ENCODE results near the gene ZDHHC14.

The ZDHHC14 gene

GRCh38 chr6:157531986-157532365 is 151.0 kb downstream of the ZDHHC14 start:
- no peak for FAIRE-seq

GRCh38 chr6:157533048-157533871 is 152.3 kb downstream of the ZDHHC14 start:
- no peak for DNase-seq (ENCODE audit: low spot score)
- FAIRE-seq = no peak

More at GRCh38 chr6:157531986-157532365, 151.0 kb downstream of the ZDHHC14 start:
- no peak for DNase-seq (ENCODE audit: low spot score)

- DNase-seq (ENCODE audit: low spot score) = no peak
- FAIRE-seq = no peak
Observed at GRCh38 chr6:157534134-157534871, 153.3 kb downstream of the ZDHHC14 start.

DNA sequence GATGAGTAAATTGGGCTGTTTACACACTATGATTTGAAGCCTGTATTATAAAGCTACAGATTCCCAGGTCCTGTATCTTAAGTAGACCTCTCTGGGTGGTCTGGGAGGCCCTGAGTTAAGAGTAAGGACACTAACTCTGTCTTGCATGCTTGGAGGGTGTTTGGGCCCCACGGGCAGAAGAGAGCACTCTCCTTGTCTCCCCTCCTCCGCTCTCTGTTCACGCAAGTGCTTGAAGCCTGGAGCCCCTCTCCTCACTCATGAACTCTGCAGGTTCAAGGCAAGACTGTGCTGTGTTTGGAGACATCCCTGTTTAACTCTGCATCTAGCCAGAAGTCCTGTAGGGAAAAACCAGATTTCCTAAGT is 154.0 kb downstream of the ZDHHC14 start:
- FAIRE-seq = no peak

DNA sequence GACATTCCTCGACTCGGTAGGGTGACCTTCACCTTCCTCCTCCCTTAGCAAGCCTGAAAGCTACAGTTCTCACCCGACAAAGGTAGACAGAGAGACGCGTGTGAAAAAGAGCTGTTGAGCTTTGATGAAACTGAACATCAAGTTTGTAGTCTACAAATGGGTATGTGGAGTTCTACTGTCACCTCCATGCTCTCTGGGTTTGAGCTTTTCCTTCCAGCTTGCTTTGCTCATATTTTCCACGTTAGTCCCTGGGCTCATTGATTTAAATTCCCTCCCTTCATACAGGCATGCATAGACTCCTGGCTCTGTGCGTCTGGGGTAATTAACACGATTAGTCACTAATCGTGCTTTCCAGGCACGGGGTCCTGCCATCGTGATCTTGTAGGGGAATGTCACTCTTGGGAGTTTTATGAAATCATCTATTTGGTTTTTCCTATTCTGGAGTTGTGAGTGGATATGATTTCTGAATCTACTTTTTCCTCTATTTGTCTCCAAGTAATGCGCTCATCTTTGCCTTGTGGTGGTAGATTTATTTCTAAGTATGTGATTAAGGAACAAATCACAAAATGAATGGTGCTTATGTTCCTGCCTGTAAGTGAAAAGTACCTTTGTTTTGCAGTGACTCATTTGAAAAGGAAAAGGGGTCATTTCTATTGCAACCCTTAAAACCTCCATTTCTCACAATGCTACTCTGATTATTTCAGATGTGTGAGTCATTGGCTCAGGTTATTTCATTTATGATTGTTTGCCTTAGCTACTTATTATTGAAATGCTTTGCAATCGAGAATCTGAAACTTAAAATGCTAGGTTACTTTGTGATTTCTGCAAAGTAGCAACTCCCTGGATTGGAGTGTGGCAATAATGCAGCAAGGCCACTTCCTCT is 154.6 kb downstream of the ZDHHC14 start:
- FAIRE-seq (peak; percentile 30), DNase-seq (ENCODE audit: low spot score) (peak; percentile 47)

More for the DNA sequence above, 154.0 kb downstream of the ZDHHC14 start:
- DNase-seq (ENCODE audit: low spot score) = no peak

DNA sequence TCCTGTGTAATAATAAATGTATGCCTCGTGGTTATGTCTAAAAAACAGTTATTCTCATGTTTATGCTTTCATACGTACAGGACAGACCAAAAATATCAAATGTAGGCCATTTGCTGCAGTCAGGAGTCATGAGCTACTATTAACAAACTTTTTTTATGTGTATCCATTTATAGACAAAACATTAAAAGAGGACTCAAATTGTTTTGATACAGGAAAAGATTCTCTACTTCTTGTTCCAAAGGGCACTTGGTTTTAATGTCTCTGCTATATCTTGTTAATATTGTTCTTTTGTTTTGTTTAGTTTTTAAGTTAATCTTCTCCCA is 155.2 kb downstream of the ZDHHC14 start:
- DNase-seq (ENCODE audit: low spot score) (no peak), FAIRE-seq (no peak)

GRCh38 chr6:157537556-157537955 is 156.6 kb downstream of the ZDHHC14 start:
- FAIRE-seq (no peak), DNase-seq (ENCODE audit: low spot score) (no peak)

DNA sequence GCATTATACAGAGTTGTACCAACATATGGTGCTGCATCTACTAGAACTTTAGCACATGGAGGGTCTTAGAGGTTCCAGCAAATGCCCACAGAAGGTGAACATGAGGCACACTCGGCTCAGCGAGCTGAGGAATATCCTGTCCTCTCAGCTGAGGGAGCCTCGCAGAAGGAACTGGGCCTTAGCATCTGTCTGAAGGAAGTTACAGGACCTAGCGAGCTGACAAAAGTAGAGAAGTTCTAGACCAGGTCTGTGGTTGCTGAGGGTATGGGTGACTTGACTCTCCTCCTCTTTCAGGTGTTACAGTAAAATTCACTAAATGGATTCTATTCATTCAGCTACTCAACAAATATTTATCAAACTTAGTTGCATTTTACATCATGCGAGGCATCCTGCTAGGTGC is 157.2 kb downstream of the ZDHHC14 start:
- DNase-seq (ENCODE audit: low spot score) (no peak), FAIRE-seq (no peak)

DNA sequence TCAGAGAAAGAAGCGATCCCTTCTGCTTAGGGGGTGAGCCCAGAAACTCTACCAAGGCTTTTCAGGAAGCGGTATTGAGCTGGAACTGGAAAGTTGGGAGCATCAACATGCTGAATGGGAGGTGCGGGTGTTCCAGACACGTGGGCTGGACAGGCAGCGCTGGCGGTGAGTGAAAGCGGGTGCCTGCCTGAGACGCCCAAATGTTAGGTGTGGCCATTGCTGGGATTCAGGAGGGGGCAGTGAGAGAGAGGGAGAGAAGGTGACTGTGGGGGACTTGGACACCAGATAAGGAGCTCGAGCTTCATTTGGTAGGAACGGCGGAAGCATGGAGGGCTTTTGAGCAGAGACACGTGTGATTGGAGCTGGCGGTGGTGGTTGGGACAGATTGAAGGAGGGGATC is 157.7 kb downstream of the ZDHHC14 start:
- no peak for DNase-seq (ENCODE audit: low spot score)
- FAIRE-seq = no peak

DNA sequence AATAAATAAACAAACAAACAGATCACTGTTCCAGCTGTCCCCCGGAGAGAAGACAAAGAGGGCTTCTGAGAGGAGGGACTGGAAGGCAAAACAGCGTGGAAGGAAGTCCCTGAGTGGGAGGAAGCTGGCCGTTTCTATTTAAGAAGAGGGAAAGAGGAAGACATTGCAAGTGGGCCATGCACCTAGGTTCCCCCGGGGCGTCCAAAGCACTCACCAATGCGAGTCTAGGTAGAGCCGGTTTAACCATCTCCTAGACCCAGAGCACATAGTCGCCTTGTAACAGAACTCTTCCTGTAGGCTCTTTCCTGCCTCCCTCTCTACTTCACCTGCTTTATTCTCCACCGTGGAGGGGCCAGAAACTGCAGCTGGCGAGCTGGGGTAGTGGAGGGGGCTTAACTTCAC is 158.4 kb downstream of the ZDHHC14 start:
- no peak for DNase-seq (ENCODE audit: low spot score)
- no peak for FAIRE-seq

GRCh38 chr6:157539900-157540752 is 159.1 kb downstream of the ZDHHC14 start:
- FAIRE-seq (no peak), DNase-seq (ENCODE audit: low spot score) (no peak)

DNA sequence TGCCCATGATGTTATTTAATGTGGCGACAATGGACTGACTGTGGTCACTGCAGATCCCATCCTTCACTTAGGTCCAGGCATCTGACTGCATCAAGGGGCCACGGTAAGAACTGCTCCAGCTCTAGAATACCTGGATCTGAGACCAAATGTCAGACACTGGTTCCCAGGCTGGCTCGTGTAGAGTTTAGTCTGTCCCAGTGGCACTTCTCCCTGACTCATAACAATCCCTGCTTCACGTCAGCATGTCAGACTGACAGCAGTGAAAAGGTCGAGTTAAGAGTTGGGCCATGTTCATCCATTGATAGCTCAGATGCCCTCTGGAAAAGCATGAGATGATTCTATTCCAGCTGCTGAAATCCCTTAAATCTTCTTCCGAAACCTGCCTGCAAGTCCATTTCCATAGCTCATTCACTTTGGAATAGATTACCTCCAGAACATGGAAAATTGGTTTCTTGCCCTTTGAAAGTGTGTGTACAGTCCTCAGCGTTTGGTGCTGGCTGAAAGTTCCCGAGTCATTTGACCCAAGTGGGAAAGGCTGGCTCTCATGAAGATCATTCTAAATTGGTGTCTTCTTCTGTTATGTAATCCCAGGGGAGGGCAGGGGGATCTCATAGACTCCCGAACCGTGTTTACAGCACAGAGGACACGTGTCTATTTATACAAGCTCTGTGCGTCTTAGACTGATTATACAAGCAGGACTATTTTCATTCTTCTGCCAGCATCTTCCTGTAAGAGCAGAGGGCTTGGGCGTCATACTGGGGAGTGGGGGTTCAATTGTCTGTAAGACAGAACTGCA is 160.8 kb downstream of the ZDHHC14 start:
- no peak for FAIRE-seq

DNA sequence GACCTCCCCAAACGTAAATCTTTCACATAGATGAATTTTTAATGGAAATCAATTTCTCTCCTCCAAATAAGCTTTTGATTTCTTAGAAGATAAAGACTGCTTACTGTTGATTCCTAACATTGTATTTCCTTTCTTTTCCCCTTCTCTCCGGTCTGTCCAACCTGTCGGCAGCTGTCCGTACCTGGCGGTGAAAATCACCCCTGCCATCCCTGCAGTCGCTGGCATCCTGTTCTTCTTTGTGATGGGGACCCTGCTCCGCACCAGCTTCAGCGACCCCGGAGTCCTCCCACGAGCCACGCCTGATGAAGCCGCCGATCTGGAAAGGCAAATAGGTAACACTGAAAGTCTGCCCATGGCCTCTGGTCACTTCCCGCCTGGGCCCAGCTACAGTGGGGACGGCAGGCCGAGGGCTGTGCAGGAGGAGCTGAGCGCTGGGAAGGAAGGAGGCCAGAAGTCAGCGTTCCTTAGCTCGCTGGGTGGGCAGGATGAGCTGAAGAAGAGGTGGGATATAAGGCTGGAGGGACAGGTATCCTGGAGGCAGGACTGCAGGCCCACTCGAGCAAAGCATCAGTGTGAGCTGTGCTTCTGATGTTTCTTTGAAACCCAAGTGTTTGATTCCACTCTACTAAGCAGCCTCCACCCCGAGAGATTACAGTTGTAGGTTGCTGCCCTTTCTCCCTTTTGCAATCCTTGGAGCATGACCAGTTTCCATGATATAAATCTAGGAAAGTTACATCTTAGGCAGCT is 161.6 kb downstream of the ZDHHC14 start:
- FAIRE-seq = no peak

More for the DNA sequence above, 160.8 kb downstream of the ZDHHC14 start:
- DNase-seq (ENCODE audit: low spot score) = no peak

GRCh38 chr6:157546321-157546720 is 165.3 kb downstream of the ZDHHC14 start:
- FAIRE-seq (no peak), DNase-seq (ENCODE audit: low spot score) (no peak)

More for the DNA sequence above, 161.6 kb downstream of the ZDHHC14 start:
- DNase-seq (ENCODE audit: low spot score) = no peak

- FAIRE-seq (no peak), DNase-seq (ENCODE audit: low spot score) (no peak)
Observed at GRCh38 chr6:157547112-157547511, 166.1 kb downstream of the ZDHHC14 start.

- FAIRE-seq (no peak), DNase-seq (ENCODE audit: low spot score) (no peak)
Observed at GRCh38 chr6:157548635-157549467, 167.9 kb downstream of the ZDHHC14 start.

- DNase-seq (ENCODE audit: low spot score) = no peak
- no peak for FAIRE-seq
Observed at GRCh38 chr6:157549468-157549745, 168.4 kb downstream of the ZDHHC14 start.

DNA sequence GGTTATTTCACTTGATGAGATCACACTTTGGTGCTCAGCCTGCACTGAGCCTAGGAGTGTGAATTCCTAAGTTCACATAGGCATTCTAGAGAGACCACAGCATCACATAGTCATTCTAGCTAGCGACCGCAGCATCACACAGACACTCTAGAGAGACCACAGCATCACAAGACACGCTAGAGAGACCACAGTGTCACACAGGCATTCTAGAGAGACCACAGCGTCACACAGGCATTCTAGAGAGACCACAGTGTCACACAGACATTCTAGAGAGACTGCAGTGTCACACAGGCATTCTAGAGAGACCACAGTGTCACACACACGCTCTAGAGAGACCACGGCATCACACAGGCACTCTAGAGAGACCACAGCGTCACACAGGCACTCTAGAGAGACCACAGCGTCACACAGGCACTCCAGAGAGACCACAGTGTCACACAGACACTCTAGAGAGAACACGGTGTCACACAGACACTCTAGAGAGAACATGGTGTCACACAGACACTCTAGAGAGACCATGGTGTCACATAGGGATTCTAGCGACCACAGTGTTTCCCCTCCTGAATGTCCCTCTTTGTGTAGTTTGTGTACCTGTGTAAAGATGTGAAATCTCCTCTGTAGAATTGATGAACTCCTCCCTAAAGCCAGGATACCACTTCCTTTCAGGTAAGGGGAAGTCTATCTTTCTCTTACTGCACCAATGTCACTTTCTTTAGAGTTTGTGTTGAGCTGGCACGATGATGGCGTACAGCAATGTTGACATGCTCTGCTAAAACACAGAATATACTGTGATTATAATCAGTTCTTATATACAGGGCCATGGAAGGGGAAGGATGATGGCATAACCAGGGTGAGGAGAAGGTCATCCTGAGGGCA is 169.4 kb downstream of the ZDHHC14 start:
- DNase-seq (ENCODE audit: low spot score) = peak; percentile 17
- no peak for FAIRE-seq

Data from RCC 7860 (cell line).